WTC11 (cell line): ENCODE measurements around the gene SELENOF.

Source experiments
- ZNF121 ChIP-seq: sonication (generic); formaldehyde crosslinking; IDR thresholded peaks from 2 replicates; pipeline ENCODE4 v1.8.0; 2023; ENCODE audit warnings: missing genetic modification reagents
- TF ChIP-seq, protein P1 (sequence below): fragments of 200-600 bp; IDR thresholded peaks from 2 replicates; pipeline ENCODE4 v1.8.0; 2022; ENCODE audit warnings: antibody characterized with exemption

- TF ChIP-seq, protein P1, sequence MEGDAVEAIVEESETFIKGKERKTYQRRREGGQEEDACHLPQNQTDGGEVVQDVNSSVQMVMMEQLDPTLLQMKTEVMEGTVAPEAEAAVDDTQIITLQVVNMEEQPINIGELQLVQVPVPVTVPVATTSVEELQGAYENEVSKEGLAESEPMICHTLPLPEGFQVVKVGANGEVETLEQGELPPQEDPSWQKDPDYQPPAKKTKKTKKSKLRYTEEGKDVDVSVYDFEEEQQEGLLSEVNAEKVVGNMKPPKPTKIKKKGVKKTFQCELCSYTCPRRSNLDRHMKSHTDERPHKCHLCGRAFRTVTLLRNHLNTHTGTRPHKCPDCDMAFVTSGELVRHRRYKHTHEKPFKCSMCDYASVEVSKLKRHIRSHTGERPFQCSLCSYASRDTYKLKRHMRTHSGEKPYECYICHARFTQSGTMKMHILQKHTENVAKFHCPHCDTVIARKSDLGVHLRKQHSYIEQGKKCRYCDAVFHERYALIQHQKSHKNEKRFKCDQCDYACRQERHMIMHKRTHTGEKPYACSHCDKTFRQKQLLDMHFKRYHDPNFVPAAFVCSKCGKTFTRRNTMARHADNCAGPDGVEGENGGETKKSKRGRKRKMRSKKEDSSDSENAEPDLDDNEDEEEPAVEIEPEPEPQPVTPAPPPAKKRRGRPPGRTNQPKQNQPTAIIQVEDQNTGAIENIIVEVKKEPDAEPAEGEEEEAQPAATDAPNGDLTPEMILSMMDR = no peak
- no peak for TF ChIP-seq ZNF121 (CRISPR knock-in tag)
Measured at GRCh38 chr1:86933051-86933450, 19.1 kb upstream of the SELENOF start.
